Neural cell (in vitro differentiated cells): ENCODE data around the gene PLEKHG3.

Experiments
- MXI1 ChIP-seq: fragments of 450-650 bp; conservative IDR thresholded peaks from 2 replicates; pipeline ENCODE4 v1.6.1; 2014; ENCODE audit warnings: antibody characterized with exemption, mild to moderate bottlenecking; ENCODE audit not compliant: poor library complexity, severe bottlenecking
- SMC3 ChIP-seq: fragments of 450-650 bp; conservative IDR thresholded peaks from 2 replicates; pipeline ENCODE4 v1.6.1; 2014; ENCODE audit warnings: antibody characterized with exemption, mild to moderate bottlenecking, moderate library complexity; ENCODE audit not compliant: poor library complexity
- TF ChIP-seq, protein P1 (sequence below): fragments of 450-650 bp; IDR thresholded peaks from 2 replicates; pipeline ENCODE4 v1.5.1; 2014; ENCODE audit warnings: antibody characterized with exemption, mild to moderate bottlenecking, moderate library complexity; ENCODE audit not compliant: poor library complexity, severe bottlenecking

DNA sequence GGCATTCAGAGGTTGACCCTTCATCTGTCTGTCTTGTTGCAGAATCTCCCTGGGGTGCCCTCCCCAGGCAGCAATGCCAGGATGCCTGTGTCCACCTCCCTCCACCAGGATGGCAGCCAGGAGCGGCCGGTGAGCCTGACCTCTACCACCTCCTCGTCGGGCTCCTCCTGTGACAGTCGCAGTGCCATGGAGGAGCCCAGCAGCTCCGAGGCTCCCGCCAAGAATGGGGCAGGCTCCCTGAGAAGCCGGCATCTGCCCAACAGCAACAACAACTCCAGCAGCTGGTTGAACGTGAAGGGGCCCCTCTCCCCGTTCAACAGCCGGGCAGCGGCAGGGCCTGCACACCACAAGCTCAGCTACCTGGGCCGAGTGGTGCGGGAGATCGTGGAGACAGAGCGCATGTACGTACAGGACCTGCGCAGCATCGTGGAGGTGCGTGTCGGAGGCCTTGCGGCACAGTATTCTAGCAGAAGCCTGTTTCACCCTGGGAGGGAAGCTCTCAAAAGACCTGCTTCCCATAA lies 23.4 kb downstream of the PLEKHG3 start:
- TF ChIP-seq MXI1 = no peak
- TF ChIP-seq, protein P1, sequence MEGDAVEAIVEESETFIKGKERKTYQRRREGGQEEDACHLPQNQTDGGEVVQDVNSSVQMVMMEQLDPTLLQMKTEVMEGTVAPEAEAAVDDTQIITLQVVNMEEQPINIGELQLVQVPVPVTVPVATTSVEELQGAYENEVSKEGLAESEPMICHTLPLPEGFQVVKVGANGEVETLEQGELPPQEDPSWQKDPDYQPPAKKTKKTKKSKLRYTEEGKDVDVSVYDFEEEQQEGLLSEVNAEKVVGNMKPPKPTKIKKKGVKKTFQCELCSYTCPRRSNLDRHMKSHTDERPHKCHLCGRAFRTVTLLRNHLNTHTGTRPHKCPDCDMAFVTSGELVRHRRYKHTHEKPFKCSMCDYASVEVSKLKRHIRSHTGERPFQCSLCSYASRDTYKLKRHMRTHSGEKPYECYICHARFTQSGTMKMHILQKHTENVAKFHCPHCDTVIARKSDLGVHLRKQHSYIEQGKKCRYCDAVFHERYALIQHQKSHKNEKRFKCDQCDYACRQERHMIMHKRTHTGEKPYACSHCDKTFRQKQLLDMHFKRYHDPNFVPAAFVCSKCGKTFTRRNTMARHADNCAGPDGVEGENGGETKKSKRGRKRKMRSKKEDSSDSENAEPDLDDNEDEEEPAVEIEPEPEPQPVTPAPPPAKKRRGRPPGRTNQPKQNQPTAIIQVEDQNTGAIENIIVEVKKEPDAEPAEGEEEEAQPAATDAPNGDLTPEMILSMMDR = no peak
- TF ChIP-seq SMC3 = no peak
